H1 (cell line): ENCODE data around the gene KAZALD1. TPM values are rescaled to one million over a fixed set of nuclear protein-coding genes. Genes with fewer than 3 reads are reported as not detected.

Experiments used
- CTCF ChIA-PET: fragments of 300-600 bp; sonication (Branson Sonifier 250); formaldehyde crosslinking; loops from one replicate; lab custom pipeline; 2021; ENCODE audit not compliant: partially characterized antibody; lab: Charles Lee
- POLR2A ChIA-PET: fragments of 300-600 bp; sonication (Branson Sonifier 250); formaldehyde crosslinking; loops from one replicate; lab custom pipeline; 2021; ENCODE audit warnings: inconsistent platforms; ENCODE audit not compliant: partially characterized antibody; lab: Charles Lee
- DNase-seq, 2 experiments: peaks; one replicate each; pipeline versions ENCODE4 v3.0.0 to v3.0.0-alpha.2; 2010 to 2022; ENCODE audit warnings: low spot score in 2 of 2, low read depth in 1 of 2, mixed read lengths in 1 of 2
- FAIRE-seq: peaks from 2 replicates; lab custom pipeline; 2011; peaks lifted over from hg19 to GRCh38; lab: Jason Lieb, UNC
- H2AFZ ChIP-seq: 2 replicates; pipeline ENCODE4 v1.8.1; 2012; ENCODE audit warnings: low read length, inconsistent platforms
- H2AK5ac ChIP-seq: 2 replicates; pipeline ENCODE4 v1.6.1; 2013; ENCODE audit warnings: low read depth, low read length
- H2BK120ac ChIP-seq: replicated peaks from 2 replicates; pipeline ENCODE3; 2013; ENCODE audit warnings: low read depth, low read length, inconsistent platforms
- H2BK12ac ChIP-seq: 2 replicates; pipeline ENCODE4 v1.6.1; 2013; ENCODE audit warnings: low read depth, low read length
- H2BK15ac ChIP-seq: 2 replicates; pipeline ENCODE4 v1.6.1; 2013; ENCODE audit warnings: low read length
- H2BK20ac ChIP-seq: 2 replicates; pipeline ENCODE4 v1.6.1; 2013; ENCODE audit warnings: low read length
- H2BK5ac ChIP-seq: 2 replicates; pipeline ENCODE4 v1.6.1; 2013; ENCODE audit warnings: low read depth, low read length
- H3K14ac ChIP-seq: 2 replicates; pipeline ENCODE4 v1.6.1; 2013; ENCODE audit warnings: inconsistent platforms; ENCODE audit not compliant: insufficient read length
- H3K18ac ChIP-seq: 2 replicates; pipeline ENCODE4 v1.6.1; 2013; ENCODE audit warnings: low read length; ENCODE audit errors: extremely low read depth
- H3K23ac ChIP-seq: 2 replicates; pipeline ENCODE4 v1.6.1; 2013; ENCODE audit warnings: inconsistent platforms; ENCODE audit not compliant: insufficient read length
- H3K23me2 ChIP-seq: 2 replicates; pipeline ENCODE4 v1.6.1; 2013; ENCODE audit warnings: low read depth, low read length
- H3K27ac ChIP-seq: 2 replicates; pipeline ENCODE4 v1.6.1; 2011; ENCODE audit warnings: low read depth, low read length, inconsistent platforms
- H3K27me3 ChIP-seq, 4 experiments: replicated peaks in 1 of 4; 1 replicate in 1 of 4; 2 replicates in 3 of 4; pipeline versions ENCODE4 v1.6.1 to v1.8.1; 2011 to 2013; ENCODE audit warnings: low read length in 3 of 4, mild to moderate bottlenecking in 3 of 4, inconsistent platforms in 2 of 4, mixed read lengths in 2 of 4, moderate library complexity in 1 of 4; ENCODE audit not compliant: control insufficient read depth in 3 of 4, insufficient read depth in 3 of 4; ENCODE audit errors: extremely low read depth in 1 of 4
- H3K36me3 ChIP-seq, 4 experiments: 2 replicates each; pipeline versions ENCODE4 v1.6.1 to v1.8.1; 2011 to 2013; ENCODE audit warnings: mild to moderate bottlenecking in 4 of 4, low read length in 3 of 4, moderate library complexity in 2 of 4, control low read depth in 1 of 4, inconsistent platforms in 1 of 4; ENCODE audit not compliant: insufficient read depth in 4 of 4, control insufficient read depth in 2 of 4
- H3K4ac ChIP-seq: replicated peaks from 2 replicates; pipeline ENCODE3; 2013; ENCODE audit warnings: low read length, low read depth, mixed read lengths, inconsistent platforms; ENCODE audit not compliant: insufficient read length
- H3K4me1 ChIP-seq, 4 experiments: replicated peaks in 1 of 4; 1 replicate in 1 of 4; 2 replicates in 3 of 4; pipeline versions ENCODE4 v1.6.1 to v1.8.1; 2011 to 2013; ENCODE audit warnings: low read length in 3 of 4, inconsistent platforms in 2 of 4, mixed read lengths in 1 of 4; ENCODE audit not compliant: insufficient read depth in 4 of 4, control insufficient read depth in 3 of 4
- H3K4me2 ChIP-seq, 2 experiments: 2 replicates each; pipeline versions ENCODE4 v1.6.1 to v1.8.1; 2011 to 2013; ENCODE audit warnings: low read depth in 2 of 2, low read length in 2 of 2, control low read depth in 1 of 2, inconsistent platforms in 1 of 2, mild to moderate bottlenecking in 1 of 2; ENCODE audit not compliant: insufficient read depth in 1 of 2
- H3K4me3 ChIP-seq, 4 experiments: fragments of 200-600, 300-600 bp in 1 of 4; sonication (generic), shearing (Covaris generic), sonication (Bioruptor Twin) in 1 of 4; 2 replicates each; pipeline versions ENCODE4 v1.5.1 to v1.8.1; 2011 to 2016; ENCODE audit warnings: low read length in 4 of 4, low read depth in 3 of 4, control low read depth in 2 of 4, inconsistent platforms in 2 of 4, mild to moderate bottlenecking in 2 of 4, mixed read lengths in 1 of 4, moderate library complexity in 1 of 4; ENCODE audit not compliant: insufficient read depth in 2 of 4; ENCODE audit errors: extremely low read depth in 1 of 4
- H3K56ac ChIP-seq: replicated peaks from 2 replicates; pipeline ENCODE3; 2013; ENCODE audit warnings: low read depth, mild to moderate bottlenecking, mixed read lengths, low read length, inconsistent platforms; ENCODE audit not compliant: insufficient read length
- H3K79me1 ChIP-seq: 2 replicates; pipeline ENCODE4 v1.6.1; 2013; ENCODE audit warnings: low read depth, low read length, control low read depth
- H3K79me2 ChIP-seq, 2 experiments: 2 replicates each; pipeline versions ENCODE4 v1.6.1 to v1.8.1; 2012 to 2013; ENCODE audit warnings: low read length in 2 of 2, mild to moderate bottlenecking in 2 of 2, inconsistent platforms in 1 of 2; ENCODE audit not compliant: insufficient read depth in 2 of 2, control insufficient read depth in 1 of 2
- H3K9ac ChIP-seq, 4 experiments: replicated peaks in 1 of 4; 1 replicate in 1 of 4; 2 replicates in 3 of 4; pipeline versions ENCODE4 v1.6.1 to v1.8.1; 2011 to 2013; ENCODE audit warnings: low read depth in 3 of 4, low read length in 3 of 4, control low read depth in 2 of 4, mild to moderate bottlenecking in 2 of 4, moderate library complexity in 2 of 4, inconsistent platforms in 1 of 4; ENCODE audit errors: extremely low read depth in 1 of 4
- H3K9me3 ChIP-seq, 2 experiments: 2 replicates each; pipeline versions ENCODE4 v1.6.1 to v1.8.1; 2012 to 2013; ENCODE audit warnings: mild to moderate bottlenecking in 2 of 2, moderate library complexity in 2 of 2, control low read depth in 1 of 2, inconsistent platforms in 1 of 2, low read depth in 1 of 2, low read length in 1 of 2, mixed read lengths in 1 of 2; ENCODE audit not compliant: insufficient read depth in 2 of 2
- H4K20me1 ChIP-seq, 2 experiments: replicated peaks in 1 of 2; 2 replicates each; pipeline versions ENCODE3 to v1.8.1; 2011 to 2013; ENCODE audit warnings: inconsistent platforms in 2 of 2, low read length in 2 of 2, mild to moderate bottlenecking in 1 of 2; ENCODE audit not compliant: insufficient read depth in 2 of 2, control insufficient read depth in 1 of 2
- H4K5ac ChIP-seq: 2 replicates; pipeline ENCODE4 v1.6.1; 2013; ENCODE audit warnings: low read length, low read depth, mixed read lengths, inconsistent platforms; ENCODE audit not compliant: insufficient read length
- H4K8ac ChIP-seq: 2 replicates; pipeline ENCODE4 v1.8.0; 2013; ENCODE audit warnings: mild to moderate bottlenecking, moderate library complexity, low read length, inconsistent platforms; ENCODE audit not compliant: insufficient read depth; ENCODE audit errors: extremely low read depth
- H4K91ac ChIP-seq: replicated peaks from 2 replicates; pipeline ENCODE3; 2013; ENCODE audit warnings: low read length, mixed read lengths, inconsistent platforms; ENCODE audit not compliant: insufficient read length
- CHD1 ChIP-seq: IDR thresholded peaks from 2 replicates; pipeline ENCODE4 v1.6.1; 2012; ENCODE audit warnings: low read depth, low read length, improper control_type of control experiment
- RAD21 ChIP-seq, 2 experiments: IDR thresholded peaks in 1 of 2; conservative IDR thresholded peaks in 1 of 2; 2 replicates each; pipeline ENCODE4 v1.6.1; 2011; ENCODE audit warnings: low read depth in 2 of 2, low read length in 2 of 2, improper control_type of control experiment in 1 of 2, inconsistent platforms in 1 of 2, mild to moderate bottlenecking in 1 of 2, moderate library complexity in 1 of 2
- SP4 ChIP-seq: IDR thresholded peaks from 2 replicates; pipeline ENCODE4 v1.6.1; 2012; ENCODE audit warnings: low read length, inconsistent platforms
- SUZ12 ChIP-seq: fragments of 200-600 bp; sonication (generic); IDR thresholded peaks from 2 replicates; pipeline ENCODE4 v1.6.1; 2012; ENCODE audit warnings: mild to moderate bottlenecking, inconsistent platforms, low read length, moderate library complexity, mixed read lengths
- YY1 ChIP-seq: IDR thresholded peaks from 2 replicates; pipeline ENCODE4 v1.6.1; 2011; ENCODE audit warnings: low read depth, mild to moderate bottlenecking, low read length
- WGBS, 2 experiments: shearing (Covaris generic) in 1 of 2; methylation state at CpG; one replicate each; pipeline versions ENCODE4 v1.1.6 to v1.1.7; 2013 to 2015; ENCODE audit warnings: low lambda C conversion rate in 2 of 2, mixed read lengths in 2 of 2, inconsistent platforms in 1 of 2, low coverage in 1 of 2, missing lambda C conversion rate in 1 of 2; ENCODE audit not compliant: insufficient replicate concordance in 2 of 2, insufficient coverage in 1 of 2, insufficient read length in 1 of 2; ENCODE audit errors: extremely low coverage in 1 of 2, missing lambda C conversion rate in 1 of 2; 5-methylcytosine and 5-hydroxymethylcytosine counted together
- polyA plus RNA-seq, 7 experiments: library from polyadenylated mRNA; depleted of rRNA in 3 of 7; stranded (reverse) in 5 of 7; unstranded in 2 of 7; fragments of >200 nt in 5 of 7; fragments of 200-250 nt in 2 of 7; gene quantifications; 1 replicate in 5 of 7; 2 replicates in 1 of 7; 4 replicates in 1 of 7; pipeline versions ENCODE4 v1.2.1 to v1.2.3, GENCODE V29; 2011 to 2013; ENCODE audit warnings: missing spikeins in 2 of 7, mixed read lengths in 2 of 7
- total RNA-seq: library from RNA; stranded (reverse); fragmentation: NEBNext Ultra II Directional; extraction: Animal tissue kit (Norgen Biotek cat#: 25700); gene quantifications from 2 replicates; pipeline ENCODE4 v1.2.1, GENCODE V29; 2021
- TF ChIP-seq, protein P1 (sequence below), 3 experiments: IDR thresholded peaks; 1 replicate in 2 of 3; 2 replicates in 1 of 3; pipeline versions ENCODE4 v1.5.1 to v1.6.1; 2011; ENCODE audit warnings: low read length in 3 of 3, mild to moderate bottlenecking in 3 of 3, inconsistent platforms in 2 of 3, low read depth in 1 of 3, moderate library complexity in 1 of 3; ENCODE audit not compliant: insufficient read depth in 1 of 3; ENCODE audit errors: control extremely low read depth in 1 of 3

Gene KAZALD1
- total and polyA plus RNA-seq, 2 of the 8 experiments (the other 6 are each of a cell fraction or from before 2014, with no cell fraction given), result 0.65 to 1.9 TPM

DNA sequence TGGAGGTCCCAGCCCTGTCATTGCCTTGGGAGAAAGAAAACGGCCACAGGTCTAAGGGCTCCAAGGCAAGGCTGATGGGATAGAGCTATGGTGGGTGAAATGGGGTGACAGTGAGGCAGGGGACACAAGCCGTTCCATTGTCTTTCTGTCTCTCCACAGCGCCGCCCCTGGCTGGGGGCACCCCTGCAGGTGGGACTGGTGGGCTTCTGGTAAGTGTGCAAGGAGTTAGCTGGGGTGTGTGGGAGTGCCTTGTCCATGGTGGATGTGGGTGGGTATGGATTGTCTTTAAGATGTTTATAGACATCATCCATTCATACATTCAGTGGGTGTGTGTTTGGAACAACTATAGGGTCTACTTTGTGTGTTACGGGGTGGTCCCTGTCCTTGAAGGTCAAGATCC, 23.3 kb upstream of the KAZALD1 start:
- Histone ChIP-seq H2AFZ (no peak overlapping the region), H2BK15ac (no peak overlapping the region), H2AK5ac (no peak overlapping the region), H2BK5ac (no peak overlapping the region), H4K5ac (no peak overlapping the region), H4K8ac (no peak overlapping the region), H3K23me2 (no peaks in the 10 kb centered on the region), H3K4ac (no peak overlapping the region), H3K23ac (no peak overlapping the region), H2BK20ac (no peak overlapping the region), H3K14ac (no peak overlapping the region), H3K36me3 (no peaks in the 10 kb centered on the region), H2BK12ac (no peak overlapping the region), H3K79me2 (no peaks in the 10 kb centered on the region), H2BK120ac (no peak overlapping the region), H3K27ac (no peak overlapping the region), H3K56ac (no peak overlapping the region), H4K20me1 (no peaks in the 10 kb centered on the region), H3K18ac (no peak overlapping the region), H3K79me1 (no peaks in the 10 kb centered on the region), H3K27me3 (peaks cover 0 to 16% (median 12%) of the 10 kb centered on the region in 4 experiments; a peak in 4 of 7 replicates), H3K9ac (no peak overlapping the region), H3K9me3 (no peaks in the 10 kb centered on the region), H3K4me2 (no peak overlapping the region), H3K4me1 (peaks cover 0 to 10% (median 2%) of the 10 kb centered on the region in 4 experiments; a peak in 3 of 7 replicates), H3K4me3 (no peak overlapping the region), H4K91ac (no peak overlapping the region)
- FAIRE-seq, result peak; percentile 81
- TF ChIP-seq CHD1 (no peak), YY1 (no peak), RAD21 (IDR thresholded peaks at IDR 0.05 in 1 of 2, conservative IDR thresholded peaks at IDR 0.05 in 1 of 2; ENCODE audit: low read depth in 2 of 2, low read length in 2 of 2) (no peak), SUZ12 (no peak), SP4 (no peak)
- TF ChIP-seq, protein P1, sequence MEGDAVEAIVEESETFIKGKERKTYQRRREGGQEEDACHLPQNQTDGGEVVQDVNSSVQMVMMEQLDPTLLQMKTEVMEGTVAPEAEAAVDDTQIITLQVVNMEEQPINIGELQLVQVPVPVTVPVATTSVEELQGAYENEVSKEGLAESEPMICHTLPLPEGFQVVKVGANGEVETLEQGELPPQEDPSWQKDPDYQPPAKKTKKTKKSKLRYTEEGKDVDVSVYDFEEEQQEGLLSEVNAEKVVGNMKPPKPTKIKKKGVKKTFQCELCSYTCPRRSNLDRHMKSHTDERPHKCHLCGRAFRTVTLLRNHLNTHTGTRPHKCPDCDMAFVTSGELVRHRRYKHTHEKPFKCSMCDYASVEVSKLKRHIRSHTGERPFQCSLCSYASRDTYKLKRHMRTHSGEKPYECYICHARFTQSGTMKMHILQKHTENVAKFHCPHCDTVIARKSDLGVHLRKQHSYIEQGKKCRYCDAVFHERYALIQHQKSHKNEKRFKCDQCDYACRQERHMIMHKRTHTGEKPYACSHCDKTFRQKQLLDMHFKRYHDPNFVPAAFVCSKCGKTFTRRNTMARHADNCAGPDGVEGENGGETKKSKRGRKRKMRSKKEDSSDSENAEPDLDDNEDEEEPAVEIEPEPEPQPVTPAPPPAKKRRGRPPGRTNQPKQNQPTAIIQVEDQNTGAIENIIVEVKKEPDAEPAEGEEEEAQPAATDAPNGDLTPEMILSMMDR (IDR thresholded peaks at IDR 0.05; ENCODE audit: control extremely low read depth in 1 of 3, insufficient read depth in 1 of 3, low read depth in 1 of 3, low read length in 3 of 3), result peak; percentile 65 to 76 (median 74)
- 51% methylated on average over 5 of the region's 5 CpGs; no CpG with 5 or more reads in 1 of the 2 experiments for WGBS, 2 experiments
- ChIA-PET CTCF (interaction anchor here (0.6 to 51.8 kb wide), 11 partner anchors 12 to 204 kb away, joined by 3 to 2176 read pairs (median 7); partner anchors contain the start of genes KAZALD1, LBX1, PDZD7 and SFXN3), POLR2A (interaction anchor here (1.2 kb wide), 1 partner anchor 33 kb away, joined by 3 read pairs; no protein-coding TSS in a partner anchor)
- DNase-seq, result peak in 1 of 2 experiments; percentile 73
